ENCODE measurements around the gene PHYHD1. TPM values are rescaled to one million over a fixed set of nuclear protein-coding genes. Genes with fewer than 3 reads are reported as not detected.

PHYHD1 gene
- total and polyA plus RNA-seq, 2 of the 13 experiments (the other 11 are each of a cell fraction or from before 2014, with no cell fraction given) = 10.6 to 25.3 TPM

DNA sequence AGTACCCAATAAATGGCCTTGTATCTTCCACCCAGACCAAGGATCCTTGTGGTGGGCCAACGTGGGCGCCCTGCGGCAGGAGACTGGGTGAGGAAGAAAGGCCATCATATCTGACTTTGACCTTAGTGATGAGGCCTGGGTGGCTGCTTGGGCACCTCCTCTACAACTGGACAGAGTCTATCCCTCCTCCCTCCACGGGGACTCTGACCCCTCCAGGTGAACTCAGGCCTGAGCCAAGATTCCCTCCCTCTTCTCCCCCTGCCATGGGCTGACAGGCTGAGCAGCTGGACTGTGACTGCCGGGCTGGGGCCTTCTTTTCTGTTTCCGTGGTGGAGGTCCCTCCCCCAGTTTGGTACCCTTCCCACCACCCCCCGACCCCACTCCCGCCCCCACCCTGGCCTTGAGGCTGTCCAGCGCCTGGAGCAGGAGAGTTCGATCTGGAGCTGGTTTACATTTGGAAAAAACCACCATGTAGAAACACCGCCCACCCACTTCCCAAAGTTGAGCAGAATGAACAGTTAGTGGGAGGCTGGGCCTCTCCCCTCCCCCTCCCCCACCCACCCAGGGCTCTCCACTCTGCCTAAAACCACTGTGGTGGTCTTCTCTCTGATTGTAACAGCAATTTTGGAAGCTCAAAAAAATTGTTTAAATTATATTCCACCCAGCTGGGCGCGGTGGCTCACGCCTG lies 1.2 kb upstream of the PHYHD1 start (continued):
- TF ChIP-seq SATB2 (CRISPR knock-in tag; IDR thresholded peaks at IDR 0.05) (no peak), ATF7 (IDR thresholded peaks at IDR 0.05) (no peak), ATF7 (CRISPR knock-in tag; IDR thresholded peaks at IDR 0.05) (no peak), SRF (IDR thresholded peaks at IDR 0.05; ENCODE audit: low read depth, low read length) (no peak), MED1 (CRISPR knock-in tag; IDR thresholded peaks at IDR 0.05) (peak; percentile 52), MTA1 (CRISPR knock-in tag; IDR thresholded peaks at IDR 0.05; ENCODE audit: borderline replicate concordance) (peak; percentile 49; the same call in 1 of the 2 replicates), TAF15 (IDR thresholded peaks at IDR 0.05; ENCODE audit: low read depth, low read length, poor library complexity, severe bottlenecking) (no peak), KAT8 (CRISPR knock-in tag; IDR thresholded peaks at IDR 0.05) (0 out of 2 replicates have a peak, but pooled peaks have one; percentile 22), NR2F6 (IDR thresholded peaks at IDR 0.05) (0 out of 2 replicates have a peak, but pooled peaks have one; percentile 48), NR2F6 (CRISPR knock-in tag; IDR thresholded peaks at IDR 0.05) (peak; percentile 78), ZNF878 (CRISPR knock-in tag; IDR thresholded peaks at IDR 0.05) (no peak), ZNF30 (CRISPR knock-in tag; IDR thresholded peaks at IDR 0.05) (no peak), KLF6 (CRISPR knock-in tag; IDR thresholded peaks at IDR 0.05) (no peak), ZKSCAN8 (CRISPR knock-in tag; IDR thresholded peaks at IDR 0.05; ENCODE audit: borderline replicate concordance) (0 out of 2 replicates have a peak, but pooled peaks have one; percentile 22), STAT5B (CRISPR knock-in tag; IDR thresholded peaks at IDR 0.05) (no peak), NCOA1 (CRISPR knock-in tag; IDR thresholded peaks at IDR 0.05) (no peak), ATRX (CRISPR knock-in tag; IDR thresholded peaks at IDR 0.05; ENCODE audit: borderline replicate concordance) (no peak), MTF1 (CRISPR knock-in tag; IDR thresholded peaks at IDR 0.05) (no peak), JDP2 (CRISPR knock-in tag; IDR thresholded peaks at IDR 0.05; ENCODE audit: borderline replicate concordance) (no peak)
- TF ChIP-seq, protein P1, sequence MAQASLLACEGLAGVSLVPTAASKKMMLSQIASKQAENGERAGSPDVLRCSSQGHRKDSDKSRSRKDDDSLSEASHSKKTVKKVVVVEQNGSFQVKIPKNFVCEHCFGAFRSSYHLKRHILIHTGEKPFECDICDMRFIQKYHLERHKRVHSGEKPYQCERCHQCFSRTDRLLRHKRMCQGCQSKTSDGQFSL (CRISPR knock-in tag; IDR thresholded peaks at IDR 0.05) = no peak
- TF ChIP-seq, protein P2, sequence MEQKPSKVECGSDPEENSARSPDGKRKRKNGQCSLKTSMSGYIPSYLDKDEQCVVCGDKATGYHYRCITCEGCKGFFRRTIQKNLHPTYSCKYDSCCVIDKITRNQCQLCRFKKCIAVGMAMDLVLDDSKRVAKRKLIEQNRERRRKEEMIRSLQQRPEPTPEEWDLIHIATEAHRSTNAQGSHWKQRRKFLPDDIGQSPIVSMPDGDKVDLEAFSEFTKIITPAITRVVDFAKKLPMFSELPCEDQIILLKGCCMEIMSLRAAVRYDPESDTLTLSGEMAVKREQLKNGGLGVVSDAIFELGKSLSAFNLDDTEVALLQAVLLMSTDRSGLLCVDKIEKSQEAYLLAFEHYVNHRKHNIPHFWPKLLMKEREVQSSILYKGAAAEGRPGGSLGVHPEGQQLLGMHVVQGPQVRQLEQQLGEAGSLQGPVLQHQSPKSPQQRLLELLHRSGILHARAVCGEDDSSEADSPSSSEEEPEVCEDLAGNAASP (CRISPR knock-in tag; IDR thresholded peaks at IDR 0.05; ENCODE audit: borderline replicate concordance) = peak; percentile 68; the same call in 1 of the 2 replicates
- TF ChIP-seq, protein P3, sequence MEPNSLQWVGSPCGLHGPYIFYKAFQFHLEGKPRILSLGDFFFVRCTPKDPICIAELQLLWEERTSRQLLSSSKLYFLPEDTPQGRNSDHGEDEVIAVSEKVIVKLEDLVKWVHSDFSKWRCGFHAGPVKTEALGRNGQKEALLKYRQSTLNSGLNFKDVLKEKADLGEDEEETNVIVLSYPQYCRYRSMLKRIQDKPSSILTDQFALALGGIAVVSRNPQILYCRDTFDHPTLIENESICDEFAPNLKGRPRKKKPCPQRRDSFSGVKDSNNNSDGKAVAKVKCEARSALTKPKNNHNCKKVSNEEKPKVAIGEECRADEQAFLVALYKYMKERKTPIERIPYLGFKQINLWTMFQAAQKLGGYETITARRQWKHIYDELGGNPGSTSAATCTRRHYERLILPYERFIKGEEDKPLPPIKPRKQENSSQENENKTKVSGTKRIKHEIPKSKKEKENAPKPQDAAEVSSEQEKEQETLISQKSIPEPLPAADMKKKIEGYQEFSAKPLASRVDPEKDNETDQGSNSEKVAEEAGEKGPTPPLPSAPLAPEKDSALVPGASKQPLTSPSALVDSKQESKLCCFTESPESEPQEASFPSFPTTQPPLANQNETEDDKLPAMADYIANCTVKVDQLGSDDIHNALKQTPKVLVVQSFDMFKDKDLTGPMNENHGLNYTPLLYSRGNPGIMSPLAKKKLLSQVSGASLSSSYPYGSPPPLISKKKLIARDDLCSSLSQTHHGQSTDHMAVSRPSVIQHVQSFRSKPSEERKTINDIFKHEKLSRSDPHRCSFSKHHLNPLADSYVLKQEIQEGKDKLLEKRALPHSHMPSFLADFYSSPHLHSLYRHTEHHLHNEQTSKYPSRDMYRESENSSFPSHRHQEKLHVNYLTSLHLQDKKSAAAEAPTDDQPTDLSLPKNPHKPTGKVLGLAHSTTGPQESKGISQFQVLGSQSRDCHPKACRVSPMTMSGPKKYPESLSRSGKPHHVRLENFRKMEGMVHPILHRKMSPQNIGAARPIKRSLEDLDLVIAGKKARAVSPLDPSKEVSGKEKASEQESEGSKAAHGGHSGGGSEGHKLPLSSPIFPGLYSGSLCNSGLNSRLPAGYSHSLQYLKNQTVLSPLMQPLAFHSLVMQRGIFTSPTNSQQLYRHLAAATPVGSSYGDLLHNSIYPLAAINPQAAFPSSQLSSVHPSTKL (CRISPR knock-in tag; IDR thresholded peaks at IDR 0.05) = 0 out of 2 replicates have a peak, but pooled peaks have one; percentile 20
- TF ChIP-seq, protein P4, sequence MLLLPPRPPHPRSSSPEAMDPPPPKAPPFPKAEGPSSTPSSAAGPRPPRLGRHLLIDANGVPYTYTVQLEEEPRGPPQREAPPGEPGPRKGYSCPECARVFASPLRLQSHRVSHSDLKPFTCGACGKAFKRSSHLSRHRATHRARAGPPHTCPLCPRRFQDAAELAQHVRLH (CRISPR knock-in tag; IDR thresholded peaks at IDR 0.05; ENCODE audit: borderline replicate concordance, low read depth) = no peak
